HepG2 (cell line): Measurements from ENCODE around the gene NFIC.

Experiments
- JUN ChIP-seq: sonication (generic); formaldehyde crosslinking; IDR thresholded peaks from 2 replicates; pipeline ENCODE4 v1.4.0; 2020; ENCODE audit warnings: mild to moderate bottlenecking, missing genetic modification reagents
- JUND ChIP-seq: sonication (generic); formaldehyde crosslinking; IDR thresholded peaks from 2 replicates; pipeline ENCODE4 v1.8.0; 2022; ENCODE audit warnings: mild to moderate bottlenecking, missing genetic modification reagents
- SAP130 ChIP-seq: IDR thresholded peaks from 2 replicates; pipeline ENCODE4 v1.6.1; 2016; ENCODE audit warnings: low read depth
- TCF12 ChIP-seq, 2 experiments: fragments of 450-650 bp in 1 of 2; sonication (generic) in 1 of 2; formaldehyde crosslinking in 1 of 2; IDR thresholded peaks; 2 replicates each; pipeline versions ENCODE4 v1.6.1 to v1.8.0; 2017 to 2022; ENCODE audit warnings: antibody characterized with exemption in 1 of 2, mild to moderate bottlenecking in 1 of 2, missing genetic modification reagents in 1 of 2, moderate library complexity in 1 of 2

DNA sequence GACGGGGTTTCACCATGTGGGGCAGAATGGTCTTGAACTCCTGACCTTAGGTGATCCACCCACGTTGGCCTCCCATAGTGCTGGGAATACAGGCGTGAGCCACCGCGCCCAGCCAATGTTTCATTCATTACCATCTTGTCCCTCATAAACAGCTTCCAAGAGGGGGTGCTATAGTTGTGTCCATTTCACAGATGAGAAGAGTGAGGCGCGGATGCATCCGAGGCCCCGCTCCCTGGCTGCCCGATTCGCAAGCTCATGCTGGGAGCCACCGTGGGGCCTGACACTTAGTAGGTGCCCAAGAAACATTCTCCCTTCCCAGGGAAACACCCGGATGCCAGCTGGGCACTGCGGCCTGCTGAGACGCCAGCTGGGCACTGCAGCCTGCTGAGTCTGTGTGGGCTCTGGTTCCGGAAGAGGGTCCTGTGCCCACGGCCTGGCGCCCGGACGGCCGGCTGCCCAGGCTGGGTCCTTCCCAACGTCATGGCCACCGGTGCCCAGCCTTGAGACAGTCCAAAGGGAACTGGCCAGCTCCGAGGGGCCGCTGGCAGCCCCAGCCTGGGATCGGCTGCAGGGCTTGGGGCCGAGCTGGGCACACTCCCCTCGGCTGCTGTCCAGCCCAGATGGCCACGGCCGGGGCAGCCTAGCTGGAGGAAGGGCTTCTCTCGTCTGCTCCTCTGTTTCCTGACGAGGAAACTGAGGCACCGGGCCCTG lies 54.7 kb downstream of the NFIC start:
- TF ChIP-seq JUND (CRISPR knock-in tag) (no peak), TCF12 (IDR thresholded peaks at IDR 0.05) (no peak), TCF12 (CRISPR knock-in tag; IDR thresholded peaks at IDR 0.05) (no peak), SAP130 (CRISPR knock-in tag) (no peak), JUN (no peak)
